ENCODE data around the gene TMEM60.

TMEM60 gene

DNA sequence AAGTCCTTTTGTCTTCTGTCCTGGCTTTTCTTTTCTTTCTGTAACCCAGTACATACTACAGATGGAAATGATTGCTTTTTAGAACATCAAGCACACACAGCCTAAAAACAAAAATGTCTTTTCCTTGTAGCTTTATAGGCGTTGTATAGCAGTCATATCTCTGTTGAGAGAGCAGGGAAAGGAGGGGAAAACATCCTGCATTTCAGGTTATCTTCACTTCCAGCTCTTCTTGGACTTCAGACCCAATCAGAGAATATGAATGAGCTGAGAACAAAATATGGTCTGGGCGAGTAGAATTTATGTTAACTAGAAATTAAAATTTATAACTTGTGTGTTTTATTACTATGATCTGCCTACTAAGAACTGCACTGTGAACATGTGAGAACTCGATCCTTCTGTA is 14.7 kb downstream of the TMEM60 start:
- Histone ChIP-seq H3K27ac (ENCODE audit: low read depth, low read length) (no peak overlapping the region), H3K9ac (ENCODE audit: low read length in 5 of 5) (no peak overlapping the region), H3K4me3 (ENCODE audit: low read depth in 1 of 5, low read length in 5 of 5) (no peak overlapping the region), H3K4me1 (ENCODE audit: control insufficient read depth in 5 of 5, insufficient read depth in 5 of 5, low read length in 5 of 5) (no peaks in the 10 kb centered on the region), H3K9me3 (ENCODE audit: control insufficient read depth in 5 of 5, low read length in 5 of 5) (peaks cover 0 to 9% (median 0%) of the 10 kb centered on the region in 5 donors), H3K27me3 (ENCODE audit: control insufficient read depth in 5 of 5, insufficient read depth in 4 of 5, low read length in 5 of 5) (no peaks in the 10 kb centered on the region), H3K36me3 (ENCODE audit: control insufficient read depth in 5 of 5, insufficient read depth in 5 of 5, low read length in 5 of 5) (peaks cover 6 to 17% (median 13%) of the 10 kb centered on the region in 5 donors)

DNA sequence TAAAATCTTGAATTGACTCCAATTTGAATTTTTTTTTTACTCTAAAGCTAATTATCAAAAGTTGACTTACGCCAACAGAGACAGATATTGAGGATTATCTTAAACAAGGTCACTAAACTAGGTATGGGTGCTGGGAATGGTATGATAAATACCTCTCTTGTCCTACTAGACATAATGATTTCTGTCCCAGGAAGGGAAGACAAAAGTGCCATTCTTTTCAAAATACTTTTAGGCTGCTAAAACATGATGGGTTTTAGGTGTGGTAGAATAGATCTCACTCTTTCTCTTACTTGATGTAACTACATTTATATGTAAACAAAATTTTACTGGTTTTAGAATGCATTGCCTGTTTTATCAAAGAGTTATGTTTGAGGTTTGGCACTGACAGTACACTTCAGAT is 15.1 kb downstream of the TMEM60 start:
- H3K9me3 ChIP-seq (ENCODE audit: control insufficient read depth in 5 of 5, low read length in 5 of 5): peaks cover 0 to 9% (median 0%) of the 10 kb centered on the region in 5 donors
- no peak overlapping the region for H3K4me3 ChIP-seq (ENCODE audit: low read depth in 1 of 5, low read length in 5 of 5)

DNA sequence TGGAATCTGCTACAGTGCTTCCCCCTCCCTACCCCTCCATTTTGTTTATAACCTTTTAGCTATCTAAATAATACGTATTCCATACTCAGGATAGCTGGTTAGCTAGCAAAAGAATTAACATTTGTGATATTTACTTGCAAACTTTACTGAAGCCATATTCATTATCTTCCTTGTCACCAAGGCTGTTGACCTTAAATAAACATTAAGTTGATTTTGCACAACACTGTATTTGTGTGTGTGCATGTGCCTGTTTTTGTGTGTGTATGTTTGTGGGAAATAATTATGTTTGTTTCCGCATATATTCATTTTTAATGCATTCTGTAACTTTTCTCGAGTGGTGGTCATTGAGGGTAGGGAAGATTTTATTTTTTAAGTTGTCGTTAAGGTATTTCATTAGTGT is 15.9 kb downstream of the TMEM60 start:
- H3K27ac ChIP-seq (ENCODE audit: low read depth, low read length): no peak overlapping the region
- H3K27me3 ChIP-seq (ENCODE audit: control insufficient read depth in 5 of 5, insufficient read depth in 4 of 5, low read length in 5 of 5): no peaks in the 10 kb centered on the region
- no peak overlapping the region for H3K9ac ChIP-seq (ENCODE audit: low read length in 5 of 5)
- H3K4me3 ChIP-seq (ENCODE audit: low read depth in 1 of 5, low read length in 5 of 5): no peak overlapping the region
- peaks cover 8 to 20% (median 18%) of the 10 kb centered on the region in 5 donors for H3K36me3 ChIP-seq (ENCODE audit: control insufficient read depth in 5 of 5, insufficient read depth in 5 of 5, low read length in 5 of 5)
- peaks cover 0 to 9% (median 0%) of the 10 kb centered on the region in 5 donors for H3K9me3 ChIP-seq (ENCODE audit: control insufficient read depth in 5 of 5, low read length in 5 of 5)
- H3K4me1 ChIP-seq (ENCODE audit: control insufficient read depth in 5 of 5, insufficient read depth in 5 of 5, low read length in 5 of 5): no peaks in the 10 kb centered on the region

More for the DNA sequence above, 15.1 kb downstream of the TMEM60 start:
- Histone ChIP-seq H3K4me1 (ENCODE audit: control insufficient read depth in 5 of 5, insufficient read depth in 5 of 5, low read length in 5 of 5) (no peaks in the 10 kb centered on the region), H3K36me3 (ENCODE audit: control insufficient read depth in 5 of 5, insufficient read depth in 5 of 5, low read length in 5 of 5) (peaks cover 8 to 20% (median 17%) of the 10 kb centered on the region in 5 donors), H3K27me3 (ENCODE audit: control insufficient read depth in 5 of 5, insufficient read depth in 4 of 5, low read length in 5 of 5) (no peaks in the 10 kb centered on the region), H3K9ac (ENCODE audit: low read length in 5 of 5) (no peak overlapping the region), H3K27ac (ENCODE audit: low read depth, low read length) (no peak overlapping the region)

DNA sequence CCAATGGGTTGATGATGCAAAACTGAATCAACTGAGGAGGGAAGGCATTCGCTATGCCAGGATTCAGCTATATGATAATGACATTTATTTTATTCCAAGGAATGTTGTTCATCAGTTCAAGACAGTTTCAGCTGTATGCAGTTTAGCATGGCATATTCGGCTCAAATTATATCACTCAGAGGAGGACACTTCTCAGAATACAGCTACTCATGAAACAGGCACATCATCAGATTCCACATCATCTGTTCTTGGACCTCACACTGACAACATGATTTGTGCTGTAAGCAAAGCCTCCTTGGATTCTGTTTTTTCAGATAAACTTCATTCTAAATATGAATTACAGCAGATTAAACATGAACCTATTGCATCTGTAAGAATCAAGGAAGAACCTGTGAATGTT is 19.7 kb downstream of the TMEM60 start:
- Histone ChIP-seq H3K4me3 (ENCODE audit: low read depth in 1 of 5, low read length in 5 of 5) (no peak overlapping the region), H3K27me3 (ENCODE audit: control insufficient read depth in 5 of 5, insufficient read depth in 4 of 5, low read length in 5 of 5) (no peaks in the 10 kb centered on the region), H3K4me1 (ENCODE audit: control insufficient read depth in 5 of 5, insufficient read depth in 5 of 5, low read length in 5 of 5) (no peaks in the 10 kb centered on the region), H3K36me3 (ENCODE audit: control insufficient read depth in 5 of 5, insufficient read depth in 5 of 5, low read length in 5 of 5) (peaks cover 8 to 39% (median 30%) of the 10 kb centered on the region in 5 donors), H3K27ac (ENCODE audit: low read depth, low read length) (no peak overlapping the region), H3K9me3 (ENCODE audit: control insufficient read depth in 5 of 5, low read length in 5 of 5) (peaks cover 2 to 6% (median 4%) of the 10 kb centered on the region in 5 donors), H3K9ac (ENCODE audit: low read length in 5 of 5) (no peak overlapping the region)

DNA sequence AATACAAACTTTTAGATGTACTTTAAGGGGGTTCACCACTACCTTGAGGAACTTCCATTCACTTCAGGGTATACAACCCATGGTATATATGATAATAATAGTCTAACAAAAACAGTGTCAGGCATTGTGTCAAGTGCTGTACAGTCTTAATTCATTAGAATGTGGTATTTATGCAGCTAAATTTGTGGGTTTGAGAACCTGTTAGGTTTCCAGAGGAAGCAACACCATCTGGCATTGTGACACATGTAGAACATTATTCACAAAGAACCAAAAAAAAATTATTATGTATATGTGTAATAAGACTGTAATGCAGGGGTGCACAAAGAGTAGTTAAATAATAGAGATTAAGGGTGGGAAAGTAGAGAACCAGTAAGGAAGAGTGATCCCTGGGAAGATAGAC is 26.3 kb downstream of the TMEM60 start:
- peaks cover 5 to 32% (median 16%) of the 10 kb centered on the region in 5 donors for H3K36me3 ChIP-seq (ENCODE audit: control insufficient read depth in 5 of 5, insufficient read depth in 5 of 5, low read length in 5 of 5)
- no peak overlapping the region for H3K9ac ChIP-seq (ENCODE audit: low read length in 5 of 5)
- H3K4me3 ChIP-seq (ENCODE audit: low read depth in 1 of 5, low read length in 5 of 5): no peak overlapping the region
- peaks cover under 1 to 6% (median 2%) of the 10 kb centered on the region in 5 donors for H3K9me3 ChIP-seq (ENCODE audit: control insufficient read depth in 5 of 5, low read length in 5 of 5)
- no peaks in the 10 kb centered on the region for H3K4me1 ChIP-seq (ENCODE audit: control insufficient read depth in 5 of 5, insufficient read depth in 5 of 5, low read length in 5 of 5)
- no peaks in the 10 kb centered on the region for H3K27me3 ChIP-seq (ENCODE audit: control insufficient read depth in 5 of 5, insufficient read depth in 4 of 5, low read length in 5 of 5)
- H3K27ac ChIP-seq (ENCODE audit: low read depth, low read length): no peak overlapping the region

DNA sequence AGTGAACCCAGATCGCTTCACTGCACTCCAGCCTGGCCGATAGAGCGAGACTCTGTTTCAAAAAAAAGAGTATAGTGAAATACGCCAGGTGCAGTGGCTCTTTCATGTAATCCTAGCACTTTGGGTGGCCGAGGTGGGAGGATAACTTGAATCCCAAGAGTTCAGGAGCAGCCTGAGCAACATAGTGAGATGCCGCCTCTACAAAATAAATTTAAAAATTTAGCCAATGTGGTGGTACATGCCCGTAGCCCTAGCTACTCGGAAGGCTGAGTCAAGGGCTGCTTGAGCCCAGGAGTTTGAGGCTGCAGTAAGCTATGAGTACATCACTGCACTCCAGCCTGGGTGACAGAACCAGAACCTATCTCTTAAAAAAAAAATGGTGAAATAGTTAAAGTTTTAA is 27.9 kb downstream of the TMEM60 start:
- no peak overlapping the region for H3K9ac ChIP-seq (ENCODE audit: low read length in 5 of 5)
- H3K4me1 ChIP-seq (ENCODE audit: control insufficient read depth in 5 of 5, insufficient read depth in 5 of 5, low read length in 5 of 5): no peaks in the 10 kb centered on the region
- no peak overlapping the region for H3K4me3 ChIP-seq (ENCODE audit: low read depth in 1 of 5, low read length in 5 of 5)
- H3K36me3 ChIP-seq (ENCODE audit: control insufficient read depth in 5 of 5, insufficient read depth in 5 of 5, low read length in 5 of 5): peaks cover 8 to 23% (median 15%) of the 10 kb centered on the region in 5 donors
- H3K9me3 ChIP-seq (ENCODE audit: control insufficient read depth in 5 of 5, low read length in 5 of 5): no peaks in the 10 kb centered on the region
- H3K27ac ChIP-seq (ENCODE audit: low read depth, low read length): no peak overlapping the region
- no peaks in the 10 kb centered on the region for H3K27me3 ChIP-seq (ENCODE audit: control insufficient read depth in 5 of 5, insufficient read depth in 4 of 5, low read length in 5 of 5)

DNA sequence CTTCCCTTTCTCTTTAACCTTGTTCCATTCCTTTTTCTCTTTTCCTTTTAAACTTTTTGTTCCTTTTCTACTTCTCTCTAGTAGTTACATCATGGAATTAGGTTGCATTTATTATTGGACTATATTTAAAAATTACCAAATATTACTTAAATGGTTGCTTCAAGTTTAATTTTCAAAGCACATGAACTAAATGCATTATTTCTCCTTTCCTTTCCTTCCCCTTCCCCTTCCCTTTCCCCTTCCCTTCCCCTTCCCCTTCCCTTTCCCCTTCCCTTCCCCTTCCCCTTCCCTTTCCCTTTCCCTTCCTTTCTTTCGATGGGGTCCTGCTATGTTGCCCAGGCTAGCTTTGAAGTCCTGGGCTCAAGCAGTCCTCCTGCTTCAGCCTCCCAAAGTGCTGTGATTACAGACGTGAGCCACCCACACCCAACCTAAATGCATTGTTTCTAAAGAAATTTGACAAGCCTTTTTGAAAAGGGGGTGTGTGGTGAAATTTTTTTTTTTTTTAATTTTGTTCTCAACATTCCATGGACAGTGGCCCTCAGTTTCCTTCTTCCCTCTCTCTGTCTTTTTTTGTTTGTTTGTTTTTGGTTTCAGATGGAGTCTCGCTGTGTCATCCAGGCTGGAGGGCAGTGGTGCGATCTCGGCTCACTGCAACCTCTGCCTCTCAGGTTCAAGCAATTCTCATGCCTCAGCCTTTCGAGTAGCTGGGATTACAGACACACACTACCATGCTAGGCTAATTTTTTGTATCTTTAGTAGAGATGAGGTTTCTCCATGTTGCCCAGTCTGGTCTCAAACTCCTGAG is 31.2 kb downstream of the TMEM60 start:
- H3K4me1 ChIP-seq (ENCODE audit: control insufficient read depth in 5 of 5, insufficient read depth in 5 of 5, low read length in 5 of 5): no peaks in the 10 kb centered on the region

DNA sequence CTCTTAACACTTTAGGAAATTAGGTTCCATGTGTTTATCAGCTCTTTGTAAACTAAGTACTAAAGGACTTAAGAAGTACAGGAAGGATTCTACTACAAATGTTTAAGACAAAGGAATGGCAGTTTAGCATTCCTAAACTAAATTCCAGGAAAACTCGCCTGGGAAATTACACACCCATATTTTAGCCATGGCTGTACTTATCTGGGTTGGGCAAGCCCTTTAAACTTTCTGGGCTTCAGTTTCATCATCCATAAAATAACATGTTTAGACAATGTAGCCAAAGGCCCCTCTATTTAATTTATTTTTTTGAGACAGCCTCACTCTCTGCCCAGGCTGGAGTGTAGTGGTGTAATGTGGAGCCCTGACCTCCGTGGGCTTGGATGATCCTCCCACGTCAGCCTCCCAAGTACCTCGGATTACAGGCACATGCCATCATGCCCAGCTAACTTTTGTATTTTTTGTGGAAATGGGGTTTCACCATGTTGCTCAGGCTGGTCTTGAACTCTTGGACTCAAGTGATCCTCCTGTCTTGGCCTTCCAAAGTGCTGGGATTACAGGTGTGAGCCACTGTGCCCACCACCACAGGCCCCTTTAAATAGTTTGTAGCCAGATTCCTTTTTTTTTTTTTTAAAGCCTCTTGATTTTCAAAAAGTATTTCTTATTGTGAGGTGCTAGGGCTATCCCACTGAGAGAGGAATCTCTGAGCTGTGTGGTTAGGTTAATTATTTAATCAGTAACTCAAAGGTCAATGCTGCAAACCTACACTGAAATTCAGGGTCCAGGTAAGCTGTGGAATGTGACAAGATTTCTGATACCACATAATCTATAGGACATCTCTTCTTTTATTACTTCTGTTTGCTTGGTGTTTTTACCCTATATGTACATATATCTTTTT is 32.1 kb downstream of the TMEM60 start:
- no peaks in the 10 kb centered on the region for H3K4me1 ChIP-seq (ENCODE audit: control insufficient read depth in 5 of 5, insufficient read depth in 5 of 5, low read length in 5 of 5)

More for the DNA sequence above, 31.2 kb downstream of the TMEM60 start:
- Histone ChIP-seq H3K27me3 (ENCODE audit: control insufficient read depth in 5 of 5, insufficient read depth in 4 of 5, low read length in 5 of 5) (no peaks in the 10 kb centered on the region), H3K27ac (ENCODE audit: low read depth, low read length) (no peak overlapping the region), H3K9me3 (ENCODE audit: control insufficient read depth in 5 of 5, low read length in 5 of 5) (no peaks in the 10 kb centered on the region), H3K9ac (ENCODE audit: low read length in 5 of 5) (no peak overlapping the region), H3K36me3 (ENCODE audit: control insufficient read depth in 5 of 5, insufficient read depth in 5 of 5, low read length in 5 of 5) (peaks cover 0 to 11% (median 5%) of the 10 kb centered on the region in 5 donors), H3K4me3 (ENCODE audit: low read depth in 1 of 5, low read length in 5 of 5) (no peak overlapping the region)

DNA sequence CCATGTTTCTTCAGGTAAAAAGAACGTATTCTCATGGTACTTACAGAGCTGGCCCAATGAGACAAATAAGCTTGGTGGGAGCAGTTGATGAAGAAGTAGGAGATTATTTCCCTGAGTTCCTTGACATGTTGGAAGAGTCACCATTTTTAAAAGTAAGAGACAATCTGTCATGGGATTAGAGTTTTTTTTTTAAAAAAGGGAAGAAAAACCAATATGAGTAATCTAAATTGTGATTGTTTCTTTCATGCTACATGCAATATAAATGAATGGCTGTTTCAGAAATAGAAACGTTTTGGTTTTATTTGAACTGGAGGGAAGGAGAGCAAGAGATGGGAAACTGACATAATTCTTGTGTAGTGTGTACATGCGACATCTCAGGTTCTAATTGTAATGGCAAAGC is 32.8 kb downstream of the TMEM60 start:
- Histone ChIP-seq H3K4me1 (ENCODE audit: control insufficient read depth in 5 of 5, insufficient read depth in 5 of 5, low read length in 5 of 5) (no peaks in the 10 kb centered on the region), H3K27me3 (ENCODE audit: control insufficient read depth in 5 of 5, insufficient read depth in 4 of 5, low read length in 5 of 5) (no peaks in the 10 kb centered on the region), H3K9ac (ENCODE audit: low read length in 5 of 5) (no peak overlapping the region), H3K4me3 (ENCODE audit: low read depth in 1 of 5, low read length in 5 of 5) (no peak overlapping the region), H3K36me3 (ENCODE audit: control insufficient read depth in 5 of 5, insufficient read depth in 5 of 5, low read length in 5 of 5) (peaks cover 0 to 11% (median 5%) of the 10 kb centered on the region in 5 donors), H3K27ac (ENCODE audit: low read depth, low read length) (no peak overlapping the region), H3K9me3 (ENCODE audit: control insufficient read depth in 5 of 5, low read length in 5 of 5) (no peaks in the 10 kb centered on the region)

More for the DNA sequence above, 32.1 kb downstream of the TMEM60 start:
- H3K9me3 ChIP-seq (ENCODE audit: control insufficient read depth in 5 of 5, low read length in 5 of 5): no peaks in the 10 kb centered on the region
- no peaks in the 10 kb centered on the region for H3K27me3 ChIP-seq (ENCODE audit: control insufficient read depth in 5 of 5, insufficient read depth in 4 of 5, low read length in 5 of 5)
- no peak overlapping the region for H3K4me3 ChIP-seq (ENCODE audit: low read depth in 1 of 5, low read length in 5 of 5)
- peaks cover 0 to 11% (median 5%) of the 10 kb centered on the region in 5 donors for H3K36me3 ChIP-seq (ENCODE audit: control insufficient read depth in 5 of 5, insufficient read depth in 5 of 5, low read length in 5 of 5)
- H3K9ac ChIP-seq (ENCODE audit: low read length in 5 of 5): no peak overlapping the region
- no peak overlapping the region for H3K27ac ChIP-seq (ENCODE audit: low read depth, low read length)

Data from subcutaneous abdominal adipose tissue (tissue), 5 donors.